GM18858 (cell line): ENCODE measurements around the gene RAD51.
"Not testable (repeated sequence)": the region's sequence is repeated elsewhere in the genome, so short reads cannot be mapped to it uniquely, and the experiment has no call there.

Source experiments
- ATAC-seq: cut with Tn5 transposase; IDR thresholded peaks from one replicate; pipeline ENCODE4 v1.9.1; 2021; ENCODE audit not compliant: unreplicated experiment

Gene RAD51

GRCh38 chr15:40694688-40695468 lies at the start of gene RAD51:
Gene RAD51, plus strand, starts transcription at chr15:40695174. Its CDS starts 3,585 bp downstream, at chr15:40698759.
- ATAC-seq = peak; percentile 62

DNA sequence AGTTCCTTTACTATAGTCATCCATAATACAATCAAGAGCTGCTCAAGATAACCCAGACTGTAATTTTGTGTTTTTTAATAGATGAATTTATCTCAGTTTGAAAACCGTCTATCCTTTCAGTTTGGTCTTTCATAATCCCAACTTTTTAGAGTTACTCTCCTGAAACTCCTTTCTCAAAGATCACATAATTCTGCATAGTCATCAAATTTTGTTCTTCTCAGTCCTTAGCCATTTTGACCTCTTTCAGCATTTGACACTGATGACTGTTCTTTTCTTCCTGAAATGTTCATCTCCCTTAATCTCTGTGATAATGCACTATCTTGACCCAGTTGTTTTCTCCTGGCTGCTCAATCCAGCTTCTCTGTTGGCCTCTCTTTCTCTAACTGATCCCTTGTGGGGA lies 47.5 kb upstream of the RAD51 start:
- ATAC-seq = no peak

DNA sequence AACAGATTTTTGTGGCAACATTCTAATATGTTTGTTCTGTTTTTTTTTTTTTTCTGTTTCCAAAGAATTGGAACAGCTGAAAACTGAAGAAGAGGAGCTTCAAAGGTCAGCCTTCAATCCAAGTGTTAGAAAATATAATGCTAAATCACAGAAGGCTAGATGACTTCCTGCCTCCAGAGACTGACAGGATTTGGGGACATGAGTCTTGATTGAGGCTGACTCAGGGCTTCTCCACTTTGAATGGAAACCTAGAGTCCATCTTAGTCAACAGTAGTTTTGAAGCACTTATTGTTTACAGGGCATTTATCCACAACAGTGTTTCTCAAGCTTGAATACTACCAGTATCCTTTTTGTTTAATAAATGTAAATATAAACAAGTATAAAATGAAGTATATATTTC lies 44.5 kb upstream of the RAD51 start:
- no peak for ATAC-seq

GRCh38 chr15:40660686-40661085 lies 34.3 kb upstream of the RAD51 start:
- ATAC-seq = no peak

DNA sequence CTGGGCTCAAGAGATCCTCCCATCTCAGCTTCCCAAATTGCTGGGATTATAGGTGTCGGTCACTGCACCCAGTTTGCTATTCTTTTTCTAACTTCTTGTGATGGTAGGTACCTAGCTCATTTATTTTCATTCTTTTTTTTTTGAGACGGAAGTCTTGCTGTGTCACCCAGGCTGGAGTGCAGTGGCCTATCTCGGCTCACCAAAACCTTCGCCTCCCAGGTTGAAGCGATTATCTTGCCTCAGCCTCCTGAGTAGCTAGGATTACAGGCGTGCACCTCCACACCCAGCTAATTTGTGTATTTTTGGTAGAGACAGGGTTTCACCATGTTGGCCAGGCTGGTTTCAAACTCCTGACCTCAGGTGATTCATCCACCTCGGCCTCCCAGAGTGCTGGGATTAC lies 30.1 kb upstream of the RAD51 start:
- ATAC-seq = no peak

DNA sequence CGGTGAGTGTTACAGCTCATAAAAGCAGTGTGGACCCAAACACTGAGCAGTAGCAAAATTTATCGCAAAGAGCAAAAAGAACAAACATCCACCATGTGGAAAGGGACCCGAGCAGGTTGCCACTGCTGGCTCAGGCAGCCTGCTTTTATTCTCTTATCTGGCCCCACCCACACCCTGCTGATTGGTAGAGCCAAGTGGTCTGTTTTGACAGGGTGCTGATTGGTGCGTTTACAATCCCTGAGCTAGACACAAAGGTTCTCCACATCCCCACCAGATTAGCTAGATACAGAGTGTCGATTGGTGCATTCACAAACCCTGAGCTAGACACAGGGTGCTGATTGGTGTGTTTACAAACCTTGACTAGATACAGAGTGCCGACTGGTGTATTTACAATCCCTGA lies 18.7 kb upstream of the RAD51 start:
- not testable (repeated sequence) for ATAC-seq

DNA sequence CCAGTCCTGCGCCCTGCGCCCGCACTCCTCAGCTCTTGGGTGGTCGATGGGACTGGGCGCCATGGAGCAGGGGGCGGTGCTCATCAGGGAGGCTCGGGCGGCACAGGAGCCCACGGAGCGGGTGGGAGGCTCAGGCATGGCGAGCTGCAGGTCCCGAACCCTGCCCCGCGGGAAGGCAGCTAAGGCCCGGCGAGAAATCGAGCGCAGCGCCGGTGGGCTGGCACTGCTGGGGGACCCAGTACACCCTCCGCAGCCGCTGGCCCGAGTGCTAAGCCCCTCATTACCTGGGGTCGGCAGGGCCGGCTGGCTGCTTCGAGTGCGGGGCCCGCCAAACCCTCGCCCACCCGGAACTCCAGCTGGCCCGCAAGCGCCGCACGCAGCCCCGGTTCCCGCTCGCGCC lies 18.1 kb upstream of the RAD51 start:
- ATAC-seq = not testable (repeated sequence)

DNA sequence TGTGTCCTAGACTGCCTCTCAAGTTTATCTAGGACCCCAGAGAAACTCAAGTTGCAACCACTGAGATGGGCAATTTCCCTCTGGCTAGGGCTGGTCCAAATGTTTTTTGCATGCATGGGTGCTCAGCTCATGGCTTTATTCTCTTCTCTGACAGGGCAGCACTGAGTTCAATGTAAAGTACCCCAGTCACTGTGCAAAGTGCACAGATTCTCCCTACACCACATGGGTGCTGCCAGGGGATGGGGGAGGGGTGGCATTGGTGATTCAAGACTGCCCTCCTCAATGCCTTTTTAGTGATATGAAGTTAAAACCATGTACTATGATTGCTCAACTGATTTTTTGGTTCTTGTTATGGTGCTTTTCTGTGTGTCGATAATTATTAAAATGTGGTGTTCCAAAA lies 14.8 kb upstream of the RAD51 start:
- ATAC-seq = no peak

DNA sequence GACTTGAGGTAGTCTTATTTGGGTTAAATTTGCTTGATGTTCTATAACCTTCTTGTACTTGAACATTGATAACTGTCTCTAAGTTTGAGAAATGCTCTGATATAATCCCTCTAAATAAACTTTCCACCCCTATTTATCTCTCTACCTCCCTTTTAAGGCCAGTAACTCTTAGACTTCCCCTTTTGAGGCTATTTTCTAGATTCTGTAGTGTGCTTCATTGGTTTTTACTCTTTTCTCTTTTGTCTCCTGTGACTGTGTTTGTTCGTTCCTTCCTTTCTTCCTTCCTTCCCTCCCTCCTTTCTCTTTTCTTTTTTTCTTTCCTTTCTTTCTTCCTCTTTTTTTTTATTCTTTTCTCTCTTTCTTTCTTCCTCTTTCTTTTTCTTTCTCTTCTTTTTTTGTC lies 14.0 kb upstream of the RAD51 start:
- not testable (repeated sequence) for ATAC-seq

GRCh38 chr15:40684381-40684780 lies 10.6 kb upstream of the RAD51 start:
- ATAC-seq = no peak

DNA sequence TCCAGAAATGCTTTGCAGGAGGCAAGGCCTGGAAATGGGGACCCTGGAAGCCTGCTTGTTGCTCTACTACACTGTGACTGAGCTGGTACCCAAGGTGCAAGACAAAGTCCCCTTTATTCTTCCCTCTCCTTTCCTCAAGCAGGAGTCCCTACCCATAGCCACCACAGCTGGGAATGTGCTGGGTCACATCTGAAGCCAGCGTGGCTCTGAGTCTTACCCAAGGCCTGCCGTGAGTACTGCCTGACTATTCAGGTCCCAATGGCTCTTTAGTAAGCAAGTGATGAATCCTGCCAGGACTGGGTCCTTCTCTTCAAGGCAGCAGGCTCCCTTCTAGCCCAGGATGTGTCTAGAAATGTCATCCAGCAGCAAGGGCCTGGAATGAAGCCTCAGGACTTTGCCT lies 9.6 kb upstream of the RAD51 start:
- ATAC-seq = no peak

- no peak for ATAC-seq
Observed at GRCh38 chr15:40688932-40689799, 5.8 kb upstream of the RAD51 start.

DNA sequence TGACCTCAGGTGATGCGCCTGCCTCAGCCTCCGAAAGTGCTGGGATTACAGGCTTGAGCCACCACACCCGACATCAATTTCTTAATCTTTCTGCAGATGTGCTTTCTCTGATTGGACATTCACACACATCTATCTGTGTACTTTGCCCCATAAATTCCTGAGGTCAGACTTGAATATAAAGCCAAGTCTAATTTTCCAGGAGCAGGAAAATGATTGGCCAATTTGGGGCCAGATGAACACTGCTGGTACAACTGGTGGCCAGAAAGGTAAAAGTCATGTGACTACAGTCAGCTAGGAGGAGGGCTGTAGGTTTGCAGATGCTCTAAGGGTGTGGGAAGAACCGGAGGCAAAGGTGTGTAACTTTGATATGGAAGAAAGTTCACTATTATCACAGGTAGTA lies 3.2 kb upstream of the RAD51 start:
- ATAC-seq = no peak

DNA sequence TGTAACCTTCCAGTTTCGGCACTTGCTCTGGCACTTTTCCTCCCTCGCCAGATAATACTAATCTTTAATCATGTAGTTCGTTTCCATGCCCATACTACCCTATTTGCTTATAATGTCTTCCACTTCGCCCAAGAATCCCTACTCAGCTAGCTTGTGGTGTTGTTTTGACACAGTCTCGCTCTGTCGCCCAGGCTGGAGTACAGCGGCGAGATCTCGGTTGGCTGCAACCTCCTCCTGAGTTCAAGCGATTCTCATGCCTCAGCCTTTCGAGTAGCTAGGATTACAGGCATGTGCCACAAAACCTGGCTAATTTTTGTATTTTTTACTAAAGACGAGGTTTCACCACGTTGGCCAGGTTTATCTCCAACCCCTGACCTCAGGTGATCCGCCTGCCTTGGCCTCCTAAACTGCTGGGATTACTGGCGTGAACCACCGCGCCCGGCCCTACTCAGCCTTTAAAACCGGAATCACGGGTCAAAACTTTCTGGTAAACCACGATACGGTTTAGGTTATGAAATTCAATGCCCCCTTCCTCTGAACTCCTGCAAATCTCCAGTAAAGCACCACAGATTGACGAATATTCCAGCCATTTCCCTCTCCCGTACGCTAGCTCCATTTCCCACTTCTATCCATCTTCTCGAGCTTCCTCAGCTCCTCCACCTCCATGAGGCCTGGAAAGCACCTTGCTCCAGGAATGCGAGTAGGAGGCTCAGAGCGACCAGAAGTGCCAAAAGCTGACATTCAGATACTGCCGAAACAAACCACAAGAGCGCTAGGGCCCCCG lies 878 bp upstream of the RAD51 start:
- no peak for ATAC-seq

DNA sequence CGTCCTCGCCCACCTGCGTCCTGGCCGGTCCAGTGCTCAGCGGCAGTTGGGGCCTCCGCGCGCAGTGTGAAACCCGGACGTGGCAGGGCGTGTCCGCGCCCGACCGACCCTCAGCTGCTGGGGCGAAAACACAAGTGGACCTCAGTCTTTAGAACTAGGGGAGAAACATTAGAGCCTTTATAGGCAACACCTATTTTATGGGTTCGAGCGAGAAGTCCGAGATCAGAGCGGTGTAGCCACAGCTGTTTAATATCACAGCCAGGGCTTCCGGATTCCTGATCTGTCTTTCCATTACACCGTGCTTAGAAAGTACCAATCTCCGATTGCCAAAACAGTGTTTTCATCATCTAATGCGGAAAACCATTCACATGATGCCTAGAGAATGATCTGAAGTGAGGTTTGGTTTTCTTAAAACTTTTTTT lies 506 bp downstream of the RAD51 start:
- ATAC-seq = no peak

DNA sequence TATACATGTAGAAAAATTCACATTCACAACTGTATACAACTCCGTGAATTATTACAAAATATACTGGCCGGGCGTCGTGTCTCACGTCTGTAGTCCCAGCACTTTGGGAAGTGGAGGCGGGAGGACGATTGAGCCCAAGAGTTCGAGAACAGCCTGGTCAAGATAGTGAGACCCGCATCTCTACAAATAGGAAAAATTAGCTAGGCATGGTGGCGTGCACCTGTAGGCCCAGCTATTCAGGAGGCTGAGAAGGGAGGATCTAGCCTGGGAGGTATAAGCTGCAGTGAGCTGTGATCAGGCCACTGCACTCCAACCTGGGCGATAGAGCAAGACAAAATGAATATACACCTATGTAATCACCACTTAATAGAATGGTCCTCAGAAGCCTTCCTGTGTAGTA lies 1.3 kb downstream of the RAD51 start:
- no peak for ATAC-seq

DNA sequence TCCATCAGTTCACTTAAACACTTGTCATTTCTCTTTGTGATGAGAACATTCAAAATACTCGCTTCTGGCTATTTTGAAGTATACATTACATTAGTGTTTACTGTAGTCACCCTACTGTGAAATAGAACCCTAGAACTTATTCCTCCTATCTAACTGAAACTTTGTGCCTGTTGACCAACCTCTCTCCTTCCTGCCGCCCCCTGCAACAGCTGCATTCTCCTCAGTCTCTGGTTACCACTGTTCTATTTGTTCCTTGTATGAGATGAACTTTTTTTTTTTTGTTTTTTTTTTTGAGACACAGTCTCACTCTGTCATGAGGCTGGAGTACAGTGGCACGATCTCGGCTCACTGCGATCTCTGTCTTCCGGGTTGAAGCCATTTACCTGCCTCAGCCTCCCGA lies 2.9 kb downstream of the RAD51 start:
- no peak for ATAC-seq

- ATAC-seq = no peak
Observed at GRCh38 chr15:40702077-40702476, 7.1 kb downstream of the RAD51 start.

DNA sequence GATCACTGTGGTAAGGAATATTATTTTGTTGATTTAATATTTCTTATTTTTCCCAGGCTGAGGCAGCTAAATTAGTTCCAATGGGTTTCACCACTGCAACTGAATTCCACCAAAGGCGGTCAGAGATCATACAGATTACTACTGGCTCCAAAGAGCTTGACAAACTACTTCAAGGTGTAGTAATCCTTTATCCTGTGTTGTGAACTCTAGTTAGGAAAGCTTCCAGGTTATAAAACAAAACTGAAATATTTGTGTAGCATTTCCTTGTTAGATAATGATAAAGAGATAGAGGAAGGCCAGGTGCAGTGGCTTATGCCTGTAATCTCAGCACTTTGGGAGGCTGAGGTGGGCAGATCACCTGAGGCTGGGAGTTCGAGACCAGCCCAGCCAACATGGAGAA lies 11.1 kb downstream of the RAD51 start:
- no peak for ATAC-seq

GRCh38 chr15:40714144-40714543 lies 19.2 kb downstream of the RAD51 start:
- ATAC-seq = no peak

DNA sequence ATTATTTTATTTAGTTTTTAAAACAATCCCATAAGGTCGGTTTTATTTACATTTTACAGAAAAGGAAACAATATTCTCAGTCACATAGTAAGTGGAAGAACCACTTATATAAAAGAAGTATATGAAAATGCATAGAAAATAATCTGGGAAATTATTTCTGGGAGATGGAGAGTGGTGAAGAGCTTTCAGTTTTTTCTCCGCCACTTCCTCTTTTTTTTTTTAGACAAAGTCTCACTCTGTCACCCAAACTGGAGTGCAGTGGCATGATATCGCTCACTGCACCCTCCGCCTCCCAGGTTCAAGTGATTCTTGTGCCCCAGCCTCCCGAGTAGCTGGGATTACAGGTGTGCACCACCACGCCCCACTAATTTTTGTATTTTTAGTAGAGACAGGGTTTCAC lies 21.2 kb downstream of the RAD51 start:
- no peak for ATAC-seq
